ENCODE measurements around the gene ADPRH.

Gene ADPRH

DNA sequence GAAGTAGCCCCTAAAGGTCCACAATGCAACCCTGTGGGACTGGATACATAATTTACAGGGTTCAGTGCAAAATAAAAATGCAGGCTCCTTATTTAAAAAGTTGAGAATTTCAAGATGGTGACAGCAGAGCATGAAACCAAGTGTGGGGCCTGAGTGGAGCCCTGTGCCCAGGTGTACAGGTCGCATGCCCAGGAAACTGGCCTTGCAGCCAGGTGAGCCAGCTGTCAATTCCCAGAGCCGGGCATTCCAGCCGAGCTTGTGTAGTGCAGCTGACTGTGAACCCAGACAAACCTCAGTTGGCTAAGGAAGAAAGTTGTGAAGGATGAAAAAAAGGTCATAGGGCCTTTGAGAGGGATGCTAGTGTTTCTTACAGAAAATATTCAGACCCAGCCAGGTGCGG lies 53.5 kb downstream of the ADPRH start:
- H3K27me3 Mint-ChIP-seq (ENCODE audit: low read depth) = no peaks in the 10 kb centered on the region
- no peaks in the 10 kb centered on the region for H3K9me3 Mint-ChIP-seq
- H3K4me1 Mint-ChIP-seq (ENCODE audit: low read depth) = peaks cover 27% of the 10 kb centered on the region
- H3K4me3 Mint-ChIP-seq = no peak overlapping the region
- H3K27ac Mint-ChIP-seq = no peak overlapping the region
- H3K36me3 Mint-ChIP-seq (ENCODE audit: low read depth) = peaks cover 3% of the 10 kb centered on the region
- no peak for DNase-seq (ENCODE audit: low spot score)

DNA sequence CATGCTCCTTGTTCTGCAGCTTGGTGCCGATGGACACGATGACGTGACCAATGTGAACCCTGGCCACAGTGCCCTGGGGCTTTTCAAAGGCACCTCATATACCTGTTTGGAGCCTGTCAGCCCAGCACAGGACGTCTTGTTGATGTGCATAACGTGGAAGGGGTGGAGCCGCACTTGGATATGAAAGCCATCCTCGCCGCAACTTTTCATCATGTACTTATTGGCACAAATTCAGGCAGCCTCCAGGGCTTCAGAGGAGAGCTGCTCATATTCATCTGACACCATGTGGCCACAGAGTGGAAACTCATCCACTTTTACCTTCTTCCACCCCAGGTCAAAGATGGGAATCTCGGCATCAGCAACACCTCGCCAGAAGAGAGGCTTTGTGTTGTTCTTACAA lies 56.4 kb downstream of the ADPRH start:
- DNase-seq (ENCODE audit: low spot score) = no peak
- H3K27ac Mint-ChIP-seq = peak overlapping the region; percentile 19
- H3K4me1 Mint-ChIP-seq (ENCODE audit: low read depth) = peaks cover 36% of the 10 kb centered on the region
- H3K36me3 Mint-ChIP-seq (ENCODE audit: low read depth) = peaks cover 7% of the 10 kb centered on the region
- H3K27me3 Mint-ChIP-seq (ENCODE audit: low read depth) = no peaks in the 10 kb centered on the region
- H3K4me3 Mint-ChIP-seq = no peak overlapping the region
- H3K9me3 Mint-ChIP-seq = no peaks in the 10 kb centered on the region

- H3K9me3 Mint-ChIP-seq = no peaks in the 10 kb centered on the region
- no peak overlapping the region for H3K4me3 Mint-ChIP-seq
- no peaks in the 10 kb centered on the region for H3K27me3 Mint-ChIP-seq (ENCODE audit: low read depth)
- no peak for DNase-seq (ENCODE audit: low spot score)
- H3K4me1 Mint-ChIP-seq (ENCODE audit: low read depth) = peaks cover 33% of the 10 kb centered on the region
- peaks cover 9% of the 10 kb centered on the region for H3K36me3 Mint-ChIP-seq (ENCODE audit: low read depth)
- H3K27ac Mint-ChIP-seq = peak overlapping the region; percentile 19
These were observed 57.0 kb downstream of the ADPRH start for GRCh38 chr3:119636249-119636648.

- peaks cover 12% of the 10 kb centered on the region for H3K36me3 Mint-ChIP-seq (ENCODE audit: low read depth)
- no peak for DNase-seq (ENCODE audit: low spot score)
- no peak overlapping the region for H3K4me3 Mint-ChIP-seq
- H3K27ac Mint-ChIP-seq = no peak overlapping the region
- no peaks in the 10 kb centered on the region for H3K9me3 Mint-ChIP-seq
- no peaks in the 10 kb centered on the region for H3K27me3 Mint-ChIP-seq (ENCODE audit: low read depth)
- peaks cover 33% of the 10 kb centered on the region for H3K4me1 Mint-ChIP-seq (ENCODE audit: low read depth)
These were observed 57.8 kb downstream of the ADPRH start for GRCh38 chr3:119636891-119637611.

GRCh38 chr3:119637679-119638477 lies 58.6 kb downstream of the ADPRH start:
- Mint-ChIP-seq H3K27me3 (ENCODE audit: low read depth) (no peaks in the 10 kb centered on the region), H3K9me3 (no peaks in the 10 kb centered on the region), H3K4me3 (peak overlapping the region; percentile 63), H3K36me3 (ENCODE audit: low read depth) (peaks cover 12% of the 10 kb centered on the region), H3K27ac (peak overlapping the region; percentile 90), H3K4me1 (ENCODE audit: low read depth) (peaks cover 40% of the 10 kb centered on the region)
- peak; percentile 9 for DNase-seq (ENCODE audit: low spot score)

All from T-helper 2 cell treated with Interferon-gamma antibody and Interleukin-4, amounts not matched to agents 5 μg/mL and 100 μg/mL, for 36 hours (primary cell).